WTC11 (cell line): ENCODE results near the gene WSCD1. TPM values are rescaled to one million over a fixed set of nuclear protein-coding genes. Genes with fewer than 3 reads are reported as not detected.

Experiments
- ATAC-seq: fragments of 200-7000 bp; cut with Tn5 transposase; 2 replicates; pipeline ENCODE4 v1.10.0; 2021; ENCODE audit warnings: mild to moderate bottlenecking, moderate library complexity
- CTCF ChIA-PET: fragments of 300-600 bp; sonication (Branson Sonifier 250); formaldehyde crosslinking; loops from one replicate; lab custom pipeline; 2021; ENCODE audit warnings: antibody characterized with exemption; lab: Charles Lee
- POLR2A ChIA-PET: fragments of 350-600 bp; sonication (Branson Sonifier 250); formaldehyde crosslinking; loops from one replicate; lab custom pipeline; 2021; ENCODE audit warnings: antibody characterized with exemption; lab: Charles Lee
- DNase-seq: peaks from one replicate; pipeline ENCODE4 v3.0.0; 2021; ENCODE audit warnings: low spot score
- H3K27ac Mint-ChIP-seq: 2 replicates; pipeline ENCODE4 v1.8.0; 2021; ENCODE audit warnings: mixed read lengths
- H3K27me3 Mint-ChIP-seq: 2 replicates; pipeline ENCODE4 v1.8.0; 2021; ENCODE audit warnings: low read depth, mild to moderate bottlenecking, moderate library complexity, mixed read lengths
- H3K36me3 Mint-ChIP-seq: 2 replicates; pipeline ENCODE4 v1.8.0; 2021; ENCODE audit warnings: mixed read lengths
- H3K4me1 Mint-ChIP-seq: 2 replicates; pipeline ENCODE4 v1.8.0; 2022; ENCODE audit warnings: mixed read lengths
- H3K4me3 Mint-ChIP-seq: 2 replicates; pipeline ENCODE4 v1.8.0; 2021; ENCODE audit warnings: mild to moderate bottlenecking, moderate library complexity, mixed read lengths
- H3K9me3 Mint-ChIP-seq: 2 replicates; pipeline ENCODE4 v1.8.0; 2021; ENCODE audit warnings: mixed read lengths
- ATF1 ChIP-seq: sonication (generic); formaldehyde crosslinking; IDR thresholded peaks from 2 replicates; pipeline ENCODE4 v1.8.1; 2023; ENCODE audit warnings: mild to moderate bottlenecking, moderate library complexity, missing genetic modification reagents
- CBFB ChIP-seq: sonication (generic); formaldehyde crosslinking; IDR thresholded peaks from 2 replicates; pipeline ENCODE4 v1.8.1; 2022; ENCODE audit warnings: mild to moderate bottlenecking, low read depth, missing genetic modification reagents
- EMX1 ChIP-seq: fragments of 250-450 bp; sonication (Bioruptor Pico); IDR thresholded peaks from 2 replicates; pipeline ENCODE4 v1.8.0; 2021; ENCODE audit warnings: mild to moderate bottlenecking
- ESRRA ChIP-seq: sonication (generic); formaldehyde crosslinking; IDR thresholded peaks from 2 replicates; pipeline ENCODE4 v1.8.1; 2022; ENCODE audit warnings: mild to moderate bottlenecking, missing genetic modification reagents, borderline replicate concordance
- GABPB1 ChIP-seq: sonication (generic); formaldehyde crosslinking; IDR thresholded peaks from 2 replicates; pipeline ENCODE4 v1.8.1; 2023; ENCODE audit warnings: mild to moderate bottlenecking, missing genetic modification reagents
- GTF2I ChIP-seq: fragments of 250-450 bp; sonication (Bioruptor Pico); conservative IDR thresholded peaks from 2 replicates; pipeline ENCODE4 v1.4.0; 2021; ENCODE audit warnings: mild to moderate bottlenecking
- NFATC4 ChIP-seq: fragments of 250-450 bp; sonication (Bioruptor Pico); IDR thresholded peaks from 2 replicates; pipeline ENCODE4 v1.9.0; 2021; ENCODE audit warnings: mild to moderate bottlenecking
- NFE2L1 ChIP-seq: sonication (generic); formaldehyde crosslinking; IDR thresholded peaks from 2 replicates; pipeline ENCODE4 v1.8.1; 2023; ENCODE audit warnings: missing genetic modification reagents
- RELA ChIP-seq: sonication (generic); formaldehyde crosslinking; IDR thresholded peaks from 2 replicates; pipeline ENCODE4 v1.8.1; 2022; ENCODE audit warnings: missing genetic modification reagents, mild to moderate bottlenecking, borderline replicate concordance
- TEAD4 ChIP-seq: sonication (generic); formaldehyde crosslinking; IDR thresholded peaks from 2 replicates; pipeline ENCODE4 v1.8.0; 2022; ENCODE audit warnings: mild to moderate bottlenecking, missing genetic modification reagents
- TP53 ChIP-seq: sonication (generic); formaldehyde crosslinking; IDR thresholded peaks from 2 replicates; pipeline ENCODE4 v1.8.1; 2023; ENCODE audit warnings: mild to moderate bottlenecking, missing genetic modification reagents
- ZBTB21 ChIP-seq: sonication (generic); formaldehyde crosslinking; IDR thresholded peaks from 2 replicates; pipeline ENCODE4 v1.8.1; 2023; ENCODE audit warnings: mild to moderate bottlenecking, missing genetic modification reagents, borderline replicate concordance
- ZNF138 ChIP-seq: sonication (generic); formaldehyde crosslinking; conservative IDR thresholded peaks from 2 replicates; pipeline ENCODE4 v1.8.1; 2022; ENCODE audit warnings: mild to moderate bottlenecking, moderate library complexity, missing genetic modification reagents
- ZNF232 ChIP-seq: sonication (generic); formaldehyde crosslinking; IDR thresholded peaks from 2 replicates; pipeline ENCODE4 v1.8.0; 2022; ENCODE audit warnings: mild to moderate bottlenecking, missing genetic modification reagents
- ZNF263 ChIP-seq: sonication (generic); formaldehyde crosslinking; IDR thresholded peaks from 2 replicates; pipeline ENCODE4 v1.8.1; 2022; ENCODE audit warnings: low read depth, mild to moderate bottlenecking, moderate library complexity, missing genetic modification reagents
- ZNF317 ChIP-seq: sonication (generic); formaldehyde crosslinking; IDR thresholded peaks from 2 replicates; pipeline ENCODE4 v1.8.1; 2023; ENCODE audit warnings: low read depth, mild to moderate bottlenecking, moderate library complexity, missing genetic modification reagents, borderline replicate concordance
- ZNF671 ChIP-seq: fragments of 250-450 bp; sonication (Bioruptor Pico); IDR thresholded peaks from 2 replicates; pipeline ENCODE4 v1.8.0; 2021; ENCODE audit warnings: mild to moderate bottlenecking
- total RNA-seq: library from RNA; stranded (reverse); gene quantifications from 3 replicates; pipeline ENCODE4 v1.2.3, GENCODE V29; 2021
- TF ChIP-seq, protein P1 (sequence below): sonication (generic); formaldehyde crosslinking; IDR thresholded peaks from 2 replicates; pipeline ENCODE4 v1.8.0; 2022; ENCODE audit warnings: mild to moderate bottlenecking, missing genetic modification reagents
- TF ChIP-seq, protein P2 (sequence below): sonication (generic); formaldehyde crosslinking; IDR thresholded peaks from 2 replicates; pipeline ENCODE4 v1.8.1; 2023; ENCODE audit warnings: mild to moderate bottlenecking, missing genetic modification reagents, borderline replicate concordance
- TF ChIP-seq, protein P3 (sequence below): fragments of 250-450 bp; sonication (Bioruptor Pico); IDR thresholded peaks from 2 replicates; pipeline ENCODE4 v2.1.2; 2022; ENCODE audit warnings: mild to moderate bottlenecking, moderate library complexity
- TF ChIP-seq, protein P4 (sequence below): fragments of 250-450 bp; sonication (Bioruptor Pico); IDR thresholded peaks from 2 replicates; pipeline ENCODE4 v1.9.0; 2021; ENCODE audit warnings: mild to moderate bottlenecking, borderline replicate concordance
- TF ChIP-seq, protein P5 (sequence below): sonication (generic); formaldehyde crosslinking; IDR thresholded peaks from 2 replicates; pipeline ENCODE4 v1.8.1; 2023; ENCODE audit warnings: mild to moderate bottlenecking, missing genetic modification reagents, moderate library complexity

WSCD1 gene
- total RNA-seq, 1 experiment from 2014 or later, result 57.5 TPM

DNA sequence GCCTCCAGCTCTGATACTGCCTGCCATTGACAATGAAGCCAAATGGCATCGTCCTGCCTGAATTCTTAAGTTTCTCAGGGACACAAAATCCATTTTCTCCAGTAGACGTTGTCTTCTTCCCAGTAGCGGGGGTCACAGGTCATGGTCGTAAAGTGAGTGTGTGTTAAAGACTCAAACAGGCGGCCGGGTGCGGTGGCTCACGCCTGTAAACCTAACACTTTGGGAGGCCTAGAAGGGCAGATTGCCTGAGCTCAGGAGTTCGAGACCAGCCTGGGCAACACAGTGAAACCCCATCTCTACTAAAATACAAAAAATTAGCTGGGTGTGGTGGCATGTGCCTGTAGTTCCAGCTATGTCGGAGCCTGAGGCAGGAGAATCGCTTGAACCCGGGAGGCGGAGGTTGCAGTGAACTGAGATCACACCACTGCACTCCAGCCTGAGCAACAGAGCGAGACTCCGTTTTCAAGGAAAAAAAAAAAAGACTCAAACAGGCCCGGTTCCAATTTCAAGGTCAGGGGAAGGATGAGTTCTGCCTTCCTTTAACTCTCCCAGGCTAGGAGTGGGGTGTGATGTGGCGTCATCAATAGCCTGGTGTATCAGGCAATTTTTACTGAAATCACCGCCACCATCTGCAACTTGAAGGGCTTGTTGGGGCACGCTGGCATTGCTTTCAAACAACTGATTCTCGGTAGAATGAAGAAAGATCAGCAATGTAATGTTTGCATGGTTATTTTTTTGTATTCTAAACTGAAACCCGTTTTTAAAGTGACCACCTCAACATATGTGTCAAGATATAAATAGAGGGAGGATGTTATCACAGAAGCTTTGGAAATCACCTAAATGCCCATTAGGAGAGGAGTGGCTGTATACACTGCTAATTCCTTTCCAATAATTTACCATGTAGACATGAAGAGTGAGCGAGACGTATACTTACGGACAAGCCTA is 91.0 kb downstream of the WSCD1 start:
- TF ChIP-seq NFE2L1 (CRISPR knock-in tag) (no peak), TP53 (CRISPR knock-in tag) (no peak), ZNF138 (no peak), ATF1 (CRISPR knock-in tag) (no peak), GTF2I (CRISPR knock-in tag) (no peak), EMX1 (CRISPR knock-in tag) (no peak), ZNF263 (CRISPR knock-in tag) (no peak), ZNF671 (CRISPR knock-in tag) (no peak), ESRRA (CRISPR knock-in tag) (no peak), ZBTB21 (CRISPR knock-in tag) (no peak)
- TF ChIP-seq, protein P1, sequence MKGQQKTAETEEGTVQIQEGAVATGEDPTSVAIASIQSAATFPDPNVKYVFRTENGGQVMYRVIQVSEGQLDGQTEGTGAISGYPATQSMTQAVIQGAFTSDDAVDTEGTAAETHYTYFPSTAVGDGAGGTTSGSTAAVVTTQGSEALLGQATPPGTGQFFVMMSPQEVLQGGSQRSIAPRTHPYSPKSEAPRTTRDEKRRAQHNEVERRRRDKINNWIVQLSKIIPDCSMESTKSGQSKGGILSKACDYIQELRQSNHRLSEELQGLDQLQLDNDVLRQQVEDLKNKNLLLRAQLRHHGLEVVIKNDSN, result no peak
- TF ChIP-seq, protein P2, sequence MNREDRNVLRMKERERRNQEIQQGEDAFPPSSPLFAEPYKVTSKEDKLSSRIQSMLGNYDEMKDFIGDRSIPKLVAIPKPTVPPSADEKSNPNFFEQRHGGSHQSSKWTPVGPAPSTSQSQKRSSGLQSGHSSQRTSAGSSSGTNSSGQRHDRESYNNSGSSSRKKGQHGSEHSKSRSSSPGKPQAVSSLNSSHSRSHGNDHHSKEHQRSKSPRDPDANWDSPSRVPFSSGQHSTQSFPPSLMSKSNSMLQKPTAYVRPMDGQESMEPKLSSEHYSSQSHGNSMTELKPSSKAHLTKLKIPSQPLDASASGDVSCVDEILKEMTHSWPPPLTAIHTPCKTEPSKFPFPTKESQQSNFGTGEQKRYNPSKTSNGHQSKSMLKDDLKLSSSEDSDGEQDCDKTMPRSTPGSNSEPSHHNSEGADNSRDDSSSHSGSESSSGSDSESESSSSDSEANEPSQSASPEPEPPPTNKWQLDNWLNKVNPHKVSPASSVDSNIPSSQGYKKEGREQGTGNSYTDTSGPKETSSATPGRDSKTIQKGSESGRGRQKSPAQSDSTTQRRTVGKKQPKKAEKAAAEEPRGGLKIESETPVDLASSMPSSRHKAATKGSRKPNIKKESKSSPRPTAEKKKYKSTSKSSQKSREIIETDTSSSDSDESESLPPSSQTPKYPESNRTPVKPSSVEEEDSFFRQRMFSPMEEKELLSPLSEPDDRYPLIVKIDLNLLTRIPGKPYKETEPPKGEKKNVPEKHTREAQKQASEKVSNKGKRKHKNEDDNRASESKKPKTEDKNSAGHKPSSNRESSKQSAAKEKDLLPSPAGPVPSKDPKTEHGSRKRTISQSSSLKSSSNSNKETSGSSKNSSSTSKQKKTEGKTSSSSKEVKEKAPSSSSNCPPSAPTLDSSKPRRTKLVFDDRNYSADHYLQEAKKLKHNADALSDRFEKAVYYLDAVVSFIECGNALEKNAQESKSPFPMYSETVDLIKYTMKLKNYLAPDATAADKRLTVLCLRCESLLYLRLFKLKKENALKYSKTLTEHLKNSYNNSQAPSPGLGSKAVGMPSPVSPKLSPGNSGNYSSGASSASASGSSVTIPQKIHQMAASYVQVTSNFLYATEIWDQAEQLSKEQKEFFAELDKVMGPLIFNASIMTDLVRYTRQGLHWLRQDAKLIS (CRISPR knock-in tag), result no peak
- TF ChIP-seq, protein P3, sequence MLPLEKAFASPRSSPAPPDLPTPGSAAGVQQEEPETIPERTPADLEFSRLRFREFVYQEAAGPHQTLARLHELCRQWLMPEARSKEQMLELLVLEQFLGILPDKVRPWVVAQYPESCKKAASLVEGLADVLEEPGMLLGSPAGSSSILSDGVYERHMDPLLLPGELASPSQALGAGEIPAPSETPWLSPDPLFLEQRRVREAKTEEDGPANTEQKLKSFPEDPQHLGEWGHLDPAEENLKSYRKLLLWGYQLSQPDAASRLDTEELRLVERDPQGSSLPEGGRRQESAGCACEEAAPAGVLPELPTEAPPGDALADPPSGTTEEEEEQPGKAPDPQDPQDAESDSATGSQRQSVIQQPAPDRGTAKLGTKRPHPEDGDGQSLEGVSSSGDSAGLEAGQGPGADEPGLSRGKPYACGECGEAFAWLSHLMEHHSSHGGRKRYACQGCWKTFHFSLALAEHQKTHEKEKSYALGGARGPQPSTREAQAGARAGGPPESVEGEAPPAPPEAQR (CRISPR knock-in tag), result no peak
- no peak for DNase-seq
- Mint-ChIP-seq H3K27ac (peak overlapping the region; percentile 61; the same call in 1 of the 2 replicates), H3K4me3 (no peak overlapping the region), H3K9me3 (no peaks in the 10 kb centered on the region), H3K4me1 (peaks cover 47% of the 10 kb centered on the region), H3K27me3 (no peaks in the 10 kb centered on the region), H3K36me3 (no peaks in the 10 kb centered on the region)
- ChIA-PET CTCF (interaction anchor here (1.3 to 2.1 kb wide), 2 partner anchors 89 to 92 kb away, joined by 3 to 6 read pairs; no protein-coding TSS in a partner anchor), POLR2A (no interaction called here)
- ATAC-seq, result no peak

DNA sequence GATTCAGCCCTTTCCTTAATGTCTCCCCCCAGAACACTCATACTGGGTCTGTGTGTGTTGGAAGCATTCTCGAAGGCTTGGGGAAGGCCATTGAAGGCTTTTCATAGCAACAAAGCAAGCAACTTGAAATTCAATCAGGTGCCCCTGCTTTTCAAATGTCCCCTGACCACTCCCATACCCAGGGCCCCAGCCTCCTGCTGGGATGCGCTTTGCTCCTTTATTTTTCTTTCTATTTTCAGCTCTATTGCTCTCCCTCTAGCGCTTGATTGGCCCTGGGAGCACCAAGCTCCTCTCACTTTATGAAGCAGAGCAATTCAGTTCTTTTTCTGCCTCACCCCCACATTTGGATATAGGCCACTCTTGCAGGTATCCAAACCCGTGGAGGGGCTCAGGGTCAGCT is 92.0 kb downstream of the WSCD1 start:
- ChIA-PET POLR2A (no interaction called here), CTCF (interaction anchor here (0.5 to 2.1 kb wide), 5 partner anchors 90 to 456 kb away, joined by 3 to 6 read pairs (median 4); no protein-coding TSS in a partner anchor)
- Mint-ChIP-seq H3K36me3 (no peaks in the 10 kb centered on the region), H3K4me1 (peaks cover 47% of the 10 kb centered on the region), H3K9me3 (no peaks in the 10 kb centered on the region), H3K27me3 (no peaks in the 10 kb centered on the region), H3K4me3 (peak overlapping the region; percentile 48), H3K27ac (peak overlapping the region; percentile 98)
- peak; percentile 33 for DNase-seq
- peak; percentile 59 for ATAC-seq
- TF ChIP-seq GABPB1 (CRISPR knock-in tag), result no peak
- TF ChIP-seq RELA (CRISPR knock-in tag), result no peak
- no peak for TF ChIP-seq ZNF232 (CRISPR knock-in tag)
- TF ChIP-seq, protein P3 (CRISPR knock-in tag), result no peak
- no peak for TF ChIP-seq CBFB (CRISPR knock-in tag)
- TF ChIP-seq ZNF138, result no peak
- TF ChIP-seq, protein P4, sequence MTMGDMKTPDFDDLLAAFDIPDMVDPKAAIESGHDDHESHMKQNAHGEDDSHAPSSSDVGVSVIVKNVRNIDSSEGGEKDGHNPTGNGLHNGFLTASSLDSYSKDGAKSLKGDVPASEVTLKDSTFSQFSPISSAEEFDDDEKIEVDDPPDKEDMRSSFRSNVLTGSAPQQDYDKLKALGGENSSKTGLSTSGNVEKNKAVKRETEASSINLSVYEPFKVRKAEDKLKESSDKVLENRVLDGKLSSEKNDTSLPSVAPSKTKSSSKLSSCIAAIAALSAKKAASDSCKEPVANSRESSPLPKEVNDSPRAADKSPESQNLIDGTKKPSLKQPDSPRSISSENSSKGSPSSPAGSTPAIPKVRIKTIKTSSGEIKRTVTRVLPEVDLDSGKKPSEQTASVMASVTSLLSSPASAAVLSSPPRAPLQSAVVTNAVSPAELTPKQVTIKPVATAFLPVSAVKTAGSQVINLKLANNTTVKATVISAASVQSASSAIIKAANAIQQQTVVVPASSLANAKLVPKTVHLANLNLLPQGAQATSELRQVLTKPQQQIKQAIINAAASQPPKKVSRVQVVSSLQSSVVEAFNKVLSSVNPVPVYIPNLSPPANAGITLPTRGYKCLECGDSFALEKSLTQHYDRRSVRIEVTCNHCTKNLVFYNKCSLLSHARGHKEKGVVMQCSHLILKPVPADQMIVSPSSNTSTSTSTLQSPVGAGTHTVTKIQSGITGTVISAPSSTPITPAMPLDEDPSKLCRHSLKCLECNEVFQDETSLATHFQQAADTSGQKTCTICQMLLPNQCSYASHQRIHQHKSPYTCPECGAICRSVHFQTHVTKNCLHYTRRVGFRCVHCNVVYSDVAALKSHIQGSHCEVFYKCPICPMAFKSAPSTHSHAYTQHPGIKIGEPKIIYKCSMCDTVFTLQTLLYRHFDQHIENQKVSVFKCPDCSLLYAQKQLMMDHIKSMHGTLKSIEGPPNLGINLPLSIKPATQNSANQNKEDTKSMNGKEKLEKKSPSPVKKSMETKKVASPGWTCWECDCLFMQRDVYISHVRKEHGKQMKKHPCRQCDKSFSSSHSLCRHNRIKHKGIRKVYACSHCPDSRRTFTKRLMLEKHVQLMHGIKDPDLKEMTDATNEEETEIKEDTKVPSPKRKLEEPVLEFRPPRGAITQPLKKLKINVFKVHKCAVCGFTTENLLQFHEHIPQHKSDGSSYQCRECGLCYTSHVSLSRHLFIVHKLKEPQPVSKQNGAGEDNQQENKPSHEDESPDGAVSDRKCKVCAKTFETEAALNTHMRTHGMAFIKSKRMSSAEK (CRISPR knock-in tag), result no peak
- TF ChIP-seq ZNF317 (CRISPR knock-in tag), result no peak
- TF ChIP-seq, protein P5, sequence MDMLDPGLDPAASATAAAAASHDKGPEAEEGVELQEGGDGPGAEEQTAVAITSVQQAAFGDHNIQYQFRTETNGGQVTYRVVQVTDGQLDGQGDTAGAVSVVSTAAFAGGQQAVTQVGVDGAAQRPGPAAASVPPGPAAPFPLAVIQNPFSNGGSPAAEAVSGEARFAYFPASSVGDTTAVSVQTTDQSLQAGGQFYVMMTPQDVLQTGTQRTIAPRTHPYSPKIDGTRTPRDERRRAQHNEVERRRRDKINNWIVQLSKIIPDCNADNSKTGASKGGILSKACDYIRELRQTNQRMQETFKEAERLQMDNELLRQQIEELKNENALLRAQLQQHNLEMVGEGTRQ (CRISPR knock-in tag), result no peak
- no peak for TF ChIP-seq NFATC4 (CRISPR knock-in tag)
- no peak for TF ChIP-seq TEAD4 (CRISPR knock-in tag)
- TF ChIP-seq ZNF671 (CRISPR knock-in tag), result no peak
